HEK293 (cell line): ENCODE data around the gene C14orf119.

ENCODE experiments used
- HIC1 ChIP-seq: fragments of 450-650 bp; formaldehyde crosslinking; IDR thresholded peaks from 2 replicates; pipeline ENCODE4 v1.5.1; 2016; ENCODE audit warnings: missing biosample characterization, missing genetic modification characterization
- KLF10 ChIP-seq: fragments of 450-650 bp; IDR thresholded peaks from 2 replicates; pipeline ENCODE4 v1.5.1; 2018; ENCODE audit warnings: missing biosample characterization, mild to moderate bottlenecking, missing genetic modification characterization
- KLF8 ChIP-seq: fragments of 450-650 bp; formaldehyde crosslinking; IDR thresholded peaks from 2 replicates; pipeline ENCODE4 v1.5.1; 2016; ENCODE audit warnings: missing biosample characterization, missing genetic modification characterization
- MEIS1 ChIP-seq: sonication (generic); formaldehyde crosslinking; IDR thresholded peaks from 2 replicates; pipeline ENCODE4 v1.8.1; 2022; ENCODE audit warnings: missing genetic modification reagents, mild to moderate bottlenecking, borderline replicate concordance
- REPIN1 ChIP-seq: fragments of 450-650 bp; formaldehyde crosslinking; IDR thresholded peaks from 2 replicates; pipeline ENCODE4 v1.5.1; 2017; ENCODE audit warnings: missing biosample characterization, missing genetic modification characterization, low read depth
- SCRT1 ChIP-seq: fragments of 450-650 bp; formaldehyde crosslinking; IDR thresholded peaks from 2 replicates; pipeline ENCODE4 v1.5.1; 2016; ENCODE audit warnings: missing biosample characterization, missing genetic modification characterization, borderline replicate concordance
- ZBTB48 ChIP-seq: fragments of 450-650 bp; formaldehyde crosslinking; IDR thresholded peaks from 2 replicates; pipeline ENCODE4 v1.5.1; 2016; ENCODE audit warnings: missing biosample characterization, missing genetic modification characterization
- ZBTB7A ChIP-seq: fragments of 450-650 bp; formaldehyde crosslinking; IDR thresholded peaks from 2 replicates; pipeline ENCODE4 v1.5.1; 2016; ENCODE audit warnings: low read depth, missing biosample characterization, missing genetic modification characterization
- ZBTB8A ChIP-seq: fragments of 450-650 bp; formaldehyde crosslinking; IDR thresholded peaks from 2 replicates; pipeline ENCODE4 v1.5.1; 2016; ENCODE audit warnings: missing biosample characterization, missing genetic modification characterization
- ZNF132 ChIP-seq: fragments of 450-650 bp; formaldehyde crosslinking; IDR thresholded peaks from 2 replicates; pipeline ENCODE4 v1.5.1; 2017; ENCODE audit warnings: missing biosample characterization, missing genetic modification characterization, borderline replicate concordance
- ZNF202 ChIP-seq: fragments of 450-650 bp; formaldehyde crosslinking; IDR thresholded peaks from 2 replicates; pipeline ENCODE4 v1.5.1; 2016; ENCODE audit warnings: missing biosample characterization, missing genetic modification characterization, borderline replicate concordance
- ZNF211 ChIP-seq: fragments of 450-650 bp; formaldehyde crosslinking; IDR thresholded peaks from 2 replicates; pipeline ENCODE4 v1.5.1; 2016; ENCODE audit warnings: low read depth, missing biosample characterization, missing genetic modification characterization
- ZNF23 ChIP-seq: fragments of 450-650 bp; formaldehyde crosslinking; IDR thresholded peaks from 2 replicates; pipeline ENCODE4 v1.5.1; 2016; ENCODE audit warnings: missing biosample characterization, missing genetic modification characterization, borderline replicate concordance
- ZNF280D ChIP-seq: fragments of 450-650 bp; formaldehyde crosslinking; IDR thresholded peaks from 2 replicates; pipeline ENCODE4 v1.5.1; 2016; ENCODE audit warnings: missing biosample characterization, missing genetic modification characterization
- ZNF292 ChIP-seq: fragments of 450-650 bp; formaldehyde crosslinking; IDR thresholded peaks from 2 replicates; pipeline ENCODE4 v1.5.1; 2016; ENCODE audit warnings: low read depth, missing biosample characterization, missing genetic modification characterization, borderline replicate concordance
- ZNF341 ChIP-seq: fragments of 450-650 bp; formaldehyde crosslinking; IDR thresholded peaks from 2 replicates; pipeline ENCODE4; 2016; ENCODE audit warnings: low read depth, missing biosample characterization, missing genetic modification characterization
- ZNF366 ChIP-seq: fragments of 450-650 bp; formaldehyde crosslinking; conservative IDR thresholded peaks from 2 replicates; pipeline ENCODE4 v1.5.1; 2016; ENCODE audit warnings: missing biosample characterization, missing genetic modification characterization
- ZNF510 ChIP-seq: fragments of 450-650 bp; formaldehyde crosslinking; IDR thresholded peaks from 2 replicates; pipeline ENCODE4 v1.5.1; 2018; ENCODE audit warnings: mild to moderate bottlenecking, missing genetic modification characterization, missing biosample characterization; ENCODE audit not compliant: insufficient replicate concordance
- ZNF514 ChIP-seq: fragments of 450-650 bp; formaldehyde crosslinking; IDR thresholded peaks from 2 replicates; pipeline ENCODE4 v1.5.1; 2016; ENCODE audit warnings: missing biosample characterization, missing genetic modification characterization
- ZNF610 ChIP-seq: fragments of 450-650 bp; formaldehyde crosslinking; IDR thresholded peaks from 2 replicates; pipeline ENCODE4 v1.5.1; 2016; ENCODE audit warnings: missing biosample characterization, missing genetic modification characterization, borderline replicate concordance
- ZNF664 ChIP-seq: fragments of 450-650 bp; formaldehyde crosslinking; IDR thresholded peaks from 2 replicates; pipeline ENCODE4 v1.5.1; 2016; ENCODE audit warnings: missing biosample characterization, missing genetic modification characterization
- ZNF670 ChIP-seq: fragments of 450-650 bp; formaldehyde crosslinking; IDR thresholded peaks from 2 replicates; pipeline ENCODE4 v1.5.1; 2016; ENCODE audit warnings: missing biosample characterization, missing genetic modification characterization, low read depth
- ZNF843 ChIP-seq: fragments of 450-650 bp; formaldehyde crosslinking; IDR thresholded peaks from 2 replicates; pipeline ENCODE4 v1.5.1; 2016; ENCODE audit warnings: missing biosample characterization, missing genetic modification characterization
- TF ChIP-seq, protein P1 (sequence below): fragments of 450-650 bp; formaldehyde crosslinking; IDR thresholded peaks from 2 replicates; pipeline ENCODE4 v1.5.1; 2016; ENCODE audit warnings: missing biosample characterization, missing genetic modification characterization

Gene C14orf119

GRCh38 chr14:23058654-23059504 lies 36.4 kb upstream of the C14orf119 start (continued):
- TF ChIP-seq ZNF280D (tag by site-specific recombination) (no peak), MEIS1 (no peak), ZBTB7A (tag by site-specific recombination) (0 out of 2 replicates have a peak, but pooled peaks have one; percentile 21), SCRT1 (tag by site-specific recombination) (no peak), ZNF292 (tag by site-specific recombination) (no peak), ZNF23 (no peak), ZNF211 (tag by site-specific recombination) (no peak), ZNF341 (tag by site-specific recombination) (peak; percentile 75), KLF10 (tag by site-specific recombination) (no peak), ZBTB48 (peak; percentile 50; the same call in 1 of the 2 replicates), ZNF366 (peak; percentile 60), ZNF843 (tag by site-specific recombination) (no peak), KLF8 (no peak), ZNF610 (tag by site-specific recombination) (no peak), ZNF670 (no peak), HIC1 (tag by site-specific recombination) (no peak), ZNF202 (tag by site-specific recombination) (peak; percentile 80), REPIN1 (tag by site-specific recombination) (no peak), ZBTB8A (no peak), ZNF664 (tag by site-specific recombination) (no peak), ZNF132 (tag by site-specific recombination) (no peak), ZNF514 (no peak), ZNF510 (no peak)
- TF ChIP-seq, protein P1, sequence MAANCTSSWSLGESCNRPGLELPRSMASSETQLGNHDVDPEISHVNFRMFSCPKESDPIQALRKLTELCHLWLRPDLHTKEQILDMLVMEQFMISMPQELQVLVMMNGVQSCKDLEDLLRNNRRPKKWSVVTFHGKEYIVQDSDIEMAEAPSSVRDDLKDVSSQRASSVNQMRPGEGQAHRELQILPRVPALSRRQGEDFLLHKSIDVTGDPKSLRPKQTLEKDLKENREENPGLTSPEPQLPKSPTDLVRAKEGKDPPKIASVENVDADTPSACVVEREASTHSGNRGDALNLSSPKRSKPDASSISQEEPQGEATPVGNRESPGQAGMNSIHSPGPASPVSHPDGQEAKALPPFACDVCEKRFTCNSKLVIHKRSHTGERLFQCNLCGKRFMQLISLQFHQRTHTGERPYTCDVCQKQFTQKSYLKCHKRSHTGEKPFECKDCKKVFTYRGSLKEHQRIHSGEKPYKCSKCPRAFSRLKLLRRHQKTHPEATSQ (tag by site-specific recombination): no peak
